K562 (cell line): ENCODE data around the gene C10orf90. TPM values are rescaled to one million over a fixed set of nuclear protein-coding genes. Genes with fewer than 3 reads are reported as not detected.

Experiments
- ATAC-seq: fragments of 200-7000 bp; cut with Tn5 transposase; 3 replicates; pipeline ENCODE4 v1.9.1; 2020; ENCODE audit warnings: moderate library complexity
- BruUV-seq: library from RNA; stranded (reverse); fragments of 400-500 nt; replicated peaks from 2 replicates; lab custom pipeline; 2021; lab: Mats Ljungman, UMichigan
- CTCF ChIA-PET: fragments of 300-600 bp; formaldehyde crosslinking; extraction: SDS; loops from one replicate; lab custom pipeline; 2021; ENCODE audit warnings: low intra/inter-chr PET ratio; lab: Yijun Ruan, JAX
- POLR2A ChIA-PET: fragments of 300-600, 350-650 bp; sonication (Branson Sonifier 250); formaldehyde crosslinking; extraction: SDS; loops from one replicate; lab custom pipeline; 2021; ENCODE audit warnings: antibody characterized with exemption, inconsistent platforms; lab: Yijun Ruan, JAX
- DNase-seq, 4 experiments: peaks; one replicate each; pipeline versions ENCODE4 v3.0.0 to v3.0.0-alpha.2; 2011 to 2018; ENCODE audit warnings: low spot score in 3 of 4, mixed read lengths in 3 of 4; ENCODE audit errors: extremely low read depth in 1 of 4
- FAIRE-seq: peaks from 2 replicates; lab custom pipeline; 2011; peaks lifted over from hg19 to GRCh38; lab: Jason Lieb, UNC
- H2AFZ ChIP-seq: 2 replicates; pipeline ENCODE4 v1.6.0; 2011; ENCODE audit warnings: low read depth, low read length, control low read depth, inconsistent platforms
- H3K27ac ChIP-seq: fragments of 200-600 bp; 3 replicates; pipeline ENCODE4 v1.8.0; 2011; ENCODE audit warnings: low read depth, mild to moderate bottlenecking, control low read depth, inconsistent platforms, low read length, moderate library complexity, mixed read lengths; ENCODE audit errors: extremely low read depth
- H3K27me3 ChIP-seq, 2 experiments: fragments of 300-600 bp in 1 of 2; 2 replicates in 1 of 2; 3 replicates in 1 of 2; pipeline versions ENCODE4 v1.6.0 to v1.8.0; 2011; ENCODE audit warnings: inconsistent platforms in 2 of 2, low read length in 2 of 2, mild to moderate bottlenecking in 1 of 2, mixed read lengths in 1 of 2, moderate library complexity in 1 of 2; ENCODE audit not compliant: control insufficient read depth in 2 of 2, insufficient read depth in 2 of 2
- H3K36me3 ChIP-seq: fragments of 300-600 bp; 3 replicates; pipeline ENCODE4 v1.8.0; 2011; ENCODE audit warnings: mild to moderate bottlenecking, low read length, inconsistent platforms; ENCODE audit not compliant: control insufficient read depth, insufficient read depth
- H3K4me1 ChIP-seq, 2 experiments: fragments of 200-600 bp in 1 of 2; replicated peaks in 1 of 2; 2 replicates in 1 of 2; 3 replicates in 1 of 2; pipeline versions ENCODE4 v1.5.1 to v1.8.0; 2011; ENCODE audit warnings: inconsistent platforms in 2 of 2, low read length in 2 of 2, mild to moderate bottlenecking in 1 of 2, mixed read lengths in 1 of 2, moderate library complexity in 1 of 2; ENCODE audit not compliant: control insufficient read depth in 2 of 2, insufficient read depth in 2 of 2
- H3K4me2 ChIP-seq: 2 replicates; pipeline ENCODE4 v1.6.1; 2011; ENCODE audit warnings: low read length, control low read depth, inconsistent platforms, mixed read lengths; ENCODE audit not compliant: insufficient read depth
- H3K4me3 ChIP-seq: fragments of 200-600 bp; sonication (generic), shearing (Covaris generic); 2 replicates; pipeline ENCODE4 v1.5.1; 2016; ENCODE audit warnings: control low read depth, inconsistent platforms
- H3K79me2 ChIP-seq: fragments of 200-600 bp; 3 replicates; pipeline ENCODE4 v1.8.0; 2011; ENCODE audit warnings: low read length, inconsistent platforms; ENCODE audit not compliant: control insufficient read depth, insufficient read depth
- H3K9ac ChIP-seq, 2 experiments: 2 replicates each; pipeline versions ENCODE4 v1.6.0 to v1.6.1; 2011; ENCODE audit warnings: low read depth in 2 of 2, low read length in 2 of 2, control low read depth in 1 of 2, inconsistent platforms in 1 of 2, mild to moderate bottlenecking in 1 of 2, mixed read lengths in 1 of 2; ENCODE audit not compliant: insufficient read depth in 1 of 2
- H3K9me1 ChIP-seq: one replicate; pipeline ENCODE4 v1.6.0; 2011; ENCODE audit warnings: inconsistent platforms, mild to moderate bottlenecking, low read length, moderate library complexity; ENCODE audit not compliant: control insufficient read depth, insufficient read depth
- H3K9me3 ChIP-seq: replicated peaks from 2 replicates; pipeline ENCODE4 v1.5.1; 2011; ENCODE audit warnings: low read depth, low read length, inconsistent platforms; ENCODE audit not compliant: control insufficient read depth, insufficient read depth
- H4K20me1 ChIP-seq: replicated peaks from 2 replicates; pipeline ENCODE4 v1.6.1; 2011; ENCODE audit warnings: low read length, inconsistent platforms, mixed read lengths; ENCODE audit not compliant: control insufficient read depth, insufficient read depth
- C11orf30 ChIP-seq: fragments of 450-650 bp; IDR thresholded peaks from 2 replicates; pipeline ENCODE4 v1.6.1; 2016; ENCODE audit warnings: low read depth, mild to moderate bottlenecking
- ERF ChIP-seq: fragments of 450-650 bp; formaldehyde crosslinking; IDR thresholded peaks from 2 replicates; pipeline ENCODE4 v1.4.0; 2020; ENCODE audit warnings: mild to moderate bottlenecking, mixed read lengths
- ETS2 ChIP-seq: IDR thresholded peaks from 2 replicates; pipeline ENCODE4 v1.6.1; 2016; ENCODE audit warnings: borderline replicate concordance, missing genetic modification characterization, mild to moderate bottlenecking, moderate library complexity, missing compliant biosample characterization; ENCODE audit not compliant: poor library complexity, severe bottlenecking
- KHSRP ChIP-seq: fragments of 450-650 bp; IDR thresholded peaks from 2 replicates; pipeline ENCODE4 v1.6.1; 2017
- KLF1 ChIP-seq: fragments of 450-650 bp; IDR thresholded peaks from 2 replicates; pipeline ENCODE4 v1.6.1; 2016; ENCODE audit warnings: missing genetic modification characterization, missing compliant biosample characterization
- MTA3 ChIP-seq: fragments of 450-650 bp; formaldehyde crosslinking; IDR thresholded peaks from 2 replicates; pipeline ENCODE4 v1.6.1; 2017; ENCODE audit warnings: mild to moderate bottlenecking, borderline replicate concordance
- NFE2 ChIP-seq: IDR thresholded peaks from 2 replicates; pipeline ENCODE4 v1.6.1; 2014; ENCODE audit warnings: antibody characterized with exemption, low read depth
- RBM34 ChIP-seq: fragments of 200-400 bp; formaldehyde crosslinking; IDR thresholded peaks from 2 replicates; pipeline ENCODE4 v1.6.1; 2018; ENCODE audit warnings: low read length, borderline replicate concordance; ENCODE audit not compliant: insufficient read depth
- VEZF1 ChIP-seq: fragments of 200-800 bp; sonication (Bioruptor generic); IDR thresholded peaks from 2 replicates; pipeline ENCODE4 v1.6.1; 2017; ENCODE audit warnings: missing genetic modification characterization, missing compliant biosample characterization
- ZNF511 ChIP-seq: sonication (generic); formaldehyde crosslinking; IDR thresholded peaks from 2 replicates; pipeline ENCODE4 v1.8.0; 2022; ENCODE audit warnings: mild to moderate bottlenecking, missing genetic modification reagents
- WGBS: fragments of 100-300 bp; shearing (Covaris generic); methylation state at CpG from one replicate; pipeline ENCODE4 v1.1.6; 2016; ENCODE audit warnings: low coverage, mixed read lengths; ENCODE audit not compliant: insufficient coverage; ENCODE audit errors: missing lambda C conversion rate; 5-methylcytosine and 5-hydroxymethylcytosine counted together
- in situ Hi-C: fragments of 300-500 bp; cut with MboI; formaldehyde crosslinking; loops from 4 replicates; pipeline ENCODE4 v1.15.0; 2018; ENCODE audit warnings: inconsistent platforms, mixed read lengths
- intact Hi-C: fragments of 100-400 bp; cut with micrococcal nuclease; formaldehyde crosslinking; loops from 2 replicates; pipeline ENCODE4 v1.14.2; 2022
- polyA plus RNA-seq, 8 experiments: library from polyadenylated mRNA; depleted of rRNA in 4 of 8; stranded (reverse) in 5 of 8; unstranded in 3 of 8; fragments of >200 nt; fragmentation: Nextera tagmentation in 2 of 8; fragmentation: Illumina TruSeq in 1 of 8; extraction: Ambion mirVana in 2 of 8; extraction: Trizol in 1 of 8; gene quantifications; 2 replicates each; pipeline versions ENCODE4 v1.2.1 to v1.2.3, GENCODE V29; 2011 to 2014; ENCODE audit warnings: inconsistent platforms in 1 of 8, missing spikeins in 1 of 8
- total RNA-seq, 7 experiments: library from RNA; depleted of rRNA in 6 of 7; stranded (reverse); fragments of >200 nt in 6 of 7; fragmentation: Illumina TruSeq in 2 of 7; extraction: Trizol in 2 of 7; gene quantifications; 2 replicates each; pipeline versions ENCODE4 v1.2.1 to v1.2.3, GENCODE V29; 2011 to 2021; ENCODE audit warnings: low replicate concordance in 1 of 7

C10orf90 gene
- total and polyA plus RNA-seq, 9 of the 15 experiments (the other 6 are each of a cell fraction or from before 2014, with no cell fraction given): not detected

- in situ Hi-C loops: loop anchor here (10.0 kb wide), 1 partner anchor 515 kb away; no protein-coding TSS in a partner anchor
- ATAC-seq: no peak
Measured at GRCh38 chr10:126500185-126500584, 170.3 kb downstream of the C10orf90 start.

GRCh38 chr10:126499744-126500143, 170.7 kb downstream of the C10orf90 start:
- BruUV-seq: no TSS peak
- in situ Hi-C loops (loop anchor here (10.0 kb wide), 1 partner anchor 515 kb away; no protein-coding TSS in a partner anchor), intact Hi-C loops (loop anchor here (5.0 kb wide), 1 partner anchor 517 kb away; no protein-coding TSS in a partner anchor)
- H2AFZ ChIP-seq: no peak overlapping the region
- CTCF ChIA-PET: no interaction called here
- no peak overlapping the region for H3K4me3 ChIP-seq
- H3K9me1 ChIP-seq: no peaks in the 10 kb centered on the region
- TF ChIP-seq ETS2 (no peak), VEZF1 (no peak), MTA3 (no peak), ERF (CRISPR knock-in tag) (no peak), RBM34 (no peak), ZNF511 (CRISPR knock-in tag) (no peak), NFE2 (no peak), C11orf30 (no peak)
- ATAC-seq: no peak
- H3K4me2 ChIP-seq: no peak overlapping the region
- no peak for FAIRE-seq
- no peaks in the 10 kb centered on the region; a peak in 1 of 5 replicates for H3K27me3 ChIP-seq
- H3K4me1 ChIP-seq: no peaks in the 10 kb centered on the region; a peak in 1 of 5 replicates
- no peaks in the 10 kb centered on the region for H4K20me1 ChIP-seq
- no peak for DNase-seq
- no peak overlapping the region for H3K27ac ChIP-seq
- no peaks in the 10 kb centered on the region for H3K9me3 ChIP-seq
- no peaks in the 10 kb centered on the region for H3K36me3 ChIP-seq
- H3K9ac ChIP-seq: no peak overlapping the region
- POLR2A ChIA-PET: no interaction called here
- WGBS: 0% methylated on average over 5 of the region's 6 CpGs
- no peaks in the 10 kb centered on the region for H3K79me2 ChIP-seq

More at GRCh38 chr10:126500185-126500584, 170.3 kb downstream of the C10orf90 start:
- intact Hi-C loops: loop anchor here (5.0 kb wide), 1 partner anchor 518 kb away; no protein-coding TSS in a partner anchor
- H3K9ac ChIP-seq: no peak overlapping the region
- no peaks in the 10 kb centered on the region for H3K36me3 ChIP-seq
- H3K9me1 ChIP-seq: no peaks in the 10 kb centered on the region
- no peak for DNase-seq
- H4K20me1 ChIP-seq: no peaks in the 10 kb centered on the region; the same call in 1 of the 2 replicates
- TF ChIP-seq KHSRP (no peak), KLF1 (tag) (no peak)
- no peaks in the 10 kb centered on the region; a peak in 1 of 5 replicates for H3K4me1 ChIP-seq
- ChIA-PET CTCF (no interaction called here), POLR2A (no interaction called here)
- FAIRE-seq: no peak
- BruUV-seq: no TSS peak
- 0% methylated on average over 4 of the region's 4 CpGs for WGBS
- H3K27me3 ChIP-seq: no peaks in the 10 kb centered on the region; a peak in 1 of 5 replicates
- H3K79me2 ChIP-seq: no peaks in the 10 kb centered on the region
- H3K27ac ChIP-seq: no peak overlapping the region
- no peaks in the 10 kb centered on the region for H3K9me3 ChIP-seq
- no peak overlapping the region for H2AFZ ChIP-seq
- H3K4me3 ChIP-seq: no peak overlapping the region
- H3K4me2 ChIP-seq: no peak overlapping the region
